Measurements from ENCODE around the gene CRMP1.

CRMP1 gene

DNA sequence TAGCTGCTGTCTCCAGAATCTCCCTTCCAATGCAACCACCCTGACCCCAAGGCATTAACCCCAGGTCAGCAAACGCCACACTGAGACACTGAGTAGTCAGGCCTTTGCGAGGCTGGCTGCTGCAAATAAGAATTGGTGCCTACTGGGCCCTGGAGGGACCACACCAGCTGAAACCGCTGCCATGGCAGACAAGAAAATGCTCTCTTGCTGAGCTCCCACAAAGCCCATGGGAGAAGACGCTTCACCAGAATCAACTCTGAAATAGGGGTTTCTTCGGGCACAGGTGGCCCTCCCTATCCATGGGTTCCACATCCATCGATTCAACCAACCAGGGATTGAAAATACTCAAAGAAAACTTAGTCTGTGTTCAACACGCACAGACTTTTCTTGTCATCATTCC lies 26.7 kb upstream of the CRMP1 start:
- no peaks in the 10 kb centered on the region for H3K36me3 ChIP-seq (ENCODE audit: control insufficient read depth in 1 of 2, insufficient read depth in 2 of 2, low read depth in 1 of 2, low read length in 2 of 2)
- H3K79me1 ChIP-seq (replicated peaks; ENCODE audit: low read length, poor library complexity, severe bottlenecking), result no peaks in the 10 kb centered on the region
- no peak overlapping the region for H3K9ac ChIP-seq (ENCODE audit: low read length)
- peaks cover 18 to 72% of the 10 kb centered on the region in 2 experiments for H3K27me3 ChIP-seq (ENCODE audit: control insufficient read depth in 1 of 2, insufficient read depth in 1 of 2, low read length in 2 of 2)
- H3K18ac ChIP-seq (ENCODE audit: low read depth in 1 of 2, low read length in 2 of 2), result no peak overlapping the region
- no peak overlapping the region for H3K23ac ChIP-seq (ENCODE audit: low read length in 2 of 2)
- H3K4me1 ChIP-seq (ENCODE audit: control insufficient read depth, insufficient read depth, low read depth, low read length), result no peaks in the 10 kb centered on the region
- no peak overlapping the region for H3K4me2 ChIP-seq (ENCODE audit: low read length, poor library complexity, severe bottlenecking)
- H2BK5ac ChIP-seq (ENCODE audit: low read depth, low read length, poor library complexity, severe bottlenecking), result no peak overlapping the region
- H4K8ac ChIP-seq (ENCODE audit: low read length), result no peak overlapping the region
- H2BK15ac ChIP-seq (ENCODE audit: low read depth, poor library complexity, severe bottlenecking), result no peak overlapping the region
- 74% methylated on average over 6 of the region's 7 CpGs for WGBS
- H4K91ac ChIP-seq (ENCODE audit: low read length), result no peak overlapping the region
- no peak overlapping the region for H2BK12ac ChIP-seq (ENCODE audit: low read length in 2 of 2)
- H3K27ac ChIP-seq (ENCODE audit: low read length, poor library complexity, severe bottlenecking), result no peak overlapping the region
- H3K14ac ChIP-seq (ENCODE audit: low read length in 2 of 2), result no peak overlapping the region
- no peaks in the 10 kb centered on the region for H3K9me3 ChIP-seq (ENCODE audit: control insufficient read depth, low read length)
- no peak overlapping the region for H2BK120ac ChIP-seq (ENCODE audit: low read depth, low read length)
- H3K4me3 ChIP-seq (ENCODE audit: insufficient read depth in 1 of 2, low read depth in 1 of 2, low read length in 2 of 2), result no peak overlapping the region
- no peak for DNase-seq
- H2AK5ac ChIP-seq (ENCODE audit: low read length, severe bottlenecking), result no peak overlapping the region
- H3K4ac ChIP-seq (ENCODE audit: low read depth in 1 of 2, low read length in 2 of 2), result no peak overlapping the region
- no peak overlapping the region for H2AFZ ChIP-seq (ENCODE audit: low read depth, low read length)

DNA sequence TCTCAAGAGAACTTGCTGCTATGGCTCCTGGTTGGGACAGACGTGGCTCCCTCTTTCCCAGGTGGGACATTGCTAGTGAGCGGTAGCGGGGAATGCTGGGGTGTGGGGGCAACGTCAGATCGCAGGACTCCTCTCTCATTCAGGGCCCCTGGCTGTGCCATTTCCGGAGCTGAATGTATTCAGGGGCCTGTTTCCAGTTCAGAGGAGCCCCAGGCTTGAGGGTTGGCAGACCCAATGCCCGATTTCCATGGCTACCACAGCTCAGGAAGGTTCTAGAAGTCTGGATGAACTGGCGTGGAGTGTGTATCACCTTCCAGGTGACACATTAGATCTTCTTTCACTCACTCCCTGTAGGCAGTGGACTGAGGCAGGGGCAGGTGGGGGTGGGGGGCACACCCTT lies 26.2 kb upstream of the CRMP1 start:
- H3K14ac ChIP-seq (ENCODE audit: low read length in 2 of 2), result no peak overlapping the region
- no peak overlapping the region for H2BK15ac ChIP-seq (ENCODE audit: low read depth, poor library complexity, severe bottlenecking)
- no peak overlapping the region for H4K8ac ChIP-seq (ENCODE audit: low read length)
- H2BK12ac ChIP-seq (ENCODE audit: low read length in 2 of 2), result no peak overlapping the region
- H4K91ac ChIP-seq (ENCODE audit: low read length), result no peak overlapping the region
- H3K4me3 ChIP-seq (ENCODE audit: insufficient read depth in 1 of 2, low read depth in 1 of 2, low read length in 2 of 2), result no peak overlapping the region
- H3K23ac ChIP-seq (ENCODE audit: low read length in 2 of 2), result no peak overlapping the region
- H2BK5ac ChIP-seq (ENCODE audit: low read depth, low read length, poor library complexity, severe bottlenecking), result no peak overlapping the region
- no peak overlapping the region for H2AK5ac ChIP-seq (ENCODE audit: low read length, severe bottlenecking)
- no peaks in the 10 kb centered on the region for H3K4me1 ChIP-seq (ENCODE audit: control insufficient read depth, insufficient read depth, low read depth, low read length)
- H3K18ac ChIP-seq (ENCODE audit: low read depth in 1 of 2, low read length in 2 of 2), result no peak overlapping the region
- WGBS, result 78% methylated on average over 7 of the region's 8 CpGs
- no peak for DNase-seq
- no peaks in the 10 kb centered on the region for H3K79me1 ChIP-seq (replicated peaks; ENCODE audit: low read length, poor library complexity, severe bottlenecking)
- H3K36me3 ChIP-seq (ENCODE audit: control insufficient read depth in 1 of 2, insufficient read depth in 2 of 2, low read depth in 1 of 2, low read length in 2 of 2), result no peaks in the 10 kb centered on the region
- H3K9me3 ChIP-seq (ENCODE audit: control insufficient read depth, low read length), result no peaks in the 10 kb centered on the region
- H3K27me3 ChIP-seq (ENCODE audit: control insufficient read depth in 1 of 2, insufficient read depth in 1 of 2, low read length in 2 of 2), result peaks cover 18 to 72% of the 10 kb centered on the region in 2 experiments
- no peak overlapping the region for H3K27ac ChIP-seq (ENCODE audit: low read length, poor library complexity, severe bottlenecking)
- H3K9ac ChIP-seq (ENCODE audit: low read length), result no peak overlapping the region
- no peak overlapping the region for H2AFZ ChIP-seq (ENCODE audit: low read depth, low read length)
- no peak overlapping the region for H3K4ac ChIP-seq (ENCODE audit: low read depth in 1 of 2, low read length in 2 of 2)
- H2BK120ac ChIP-seq (ENCODE audit: low read depth, low read length), result no peak overlapping the region
- H3K4me2 ChIP-seq (ENCODE audit: low read length, poor library complexity, severe bottlenecking), result no peak overlapping the region

DNA sequence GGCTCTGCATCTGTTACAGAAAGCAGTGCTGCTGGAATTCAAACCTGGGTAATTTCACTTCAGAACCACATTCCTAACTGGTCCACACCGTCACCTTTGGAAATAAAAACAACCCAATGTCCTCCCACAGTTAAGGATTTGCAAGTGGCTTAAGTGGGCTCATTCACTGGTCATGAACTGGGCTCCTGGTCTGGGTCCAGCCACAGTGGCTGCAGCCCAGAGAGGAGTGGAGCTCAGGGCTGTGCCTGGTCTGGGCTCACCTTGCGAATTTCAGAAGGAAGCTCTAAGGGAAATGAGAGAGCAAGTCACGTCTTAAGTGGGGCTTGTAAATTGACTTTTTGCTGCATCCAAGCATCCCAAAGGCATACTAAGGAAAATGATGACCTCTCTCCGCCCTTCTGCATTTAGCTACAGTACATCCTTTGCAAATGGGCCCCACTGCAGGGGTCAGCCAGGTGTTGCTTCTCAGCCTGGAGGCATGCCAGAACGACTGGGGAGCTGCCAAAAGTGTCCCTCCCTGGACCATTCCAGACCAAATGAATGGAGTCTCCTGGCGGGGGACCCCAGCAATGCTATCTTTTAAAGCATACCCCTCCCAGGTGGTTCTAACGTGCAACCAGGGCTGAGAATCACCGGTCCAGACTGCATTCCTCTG lies 25.6 kb upstream of the CRMP1 start:
- H3K36me3 ChIP-seq (ENCODE audit: control insufficient read depth in 1 of 2, insufficient read depth in 2 of 2, low read depth in 1 of 2, low read length in 2 of 2), result no peaks in the 10 kb centered on the region
- no peaks in the 10 kb centered on the region for H3K79me1 ChIP-seq (replicated peaks; ENCODE audit: low read length, poor library complexity, severe bottlenecking)
- peaks cover 18 to 71% of the 10 kb centered on the region in 2 experiments for H3K27me3 ChIP-seq (ENCODE audit: control insufficient read depth in 1 of 2, insufficient read depth in 1 of 2, low read length in 2 of 2)
- no peak overlapping the region for H2AK5ac ChIP-seq (ENCODE audit: low read length, severe bottlenecking)
- WGBS, result 61% methylated on average over 8 of the region's 8 CpGs
- H4K91ac ChIP-seq (ENCODE audit: low read length), result no peak overlapping the region
- H2BK120ac ChIP-seq (ENCODE audit: low read depth, low read length), result no peak overlapping the region
- no peak overlapping the region for H3K18ac ChIP-seq (ENCODE audit: low read depth in 1 of 2, low read length in 2 of 2)
- no peak overlapping the region for H2AFZ ChIP-seq (ENCODE audit: low read depth, low read length)
- no peak overlapping the region for H3K27ac ChIP-seq (ENCODE audit: low read length, poor library complexity, severe bottlenecking)
- no peak overlapping the region for H2BK15ac ChIP-seq (ENCODE audit: low read depth, poor library complexity, severe bottlenecking)
- no peak overlapping the region for H3K4ac ChIP-seq (ENCODE audit: low read depth in 1 of 2, low read length in 2 of 2)
- H3K4me3 ChIP-seq (ENCODE audit: insufficient read depth in 1 of 2, low read depth in 1 of 2, low read length in 2 of 2), result no peak overlapping the region
- no peak overlapping the region for H2BK12ac ChIP-seq (ENCODE audit: low read length in 2 of 2)
- no peaks in the 10 kb centered on the region for H3K9me3 ChIP-seq (ENCODE audit: control insufficient read depth, low read length)
- H3K4me2 ChIP-seq (ENCODE audit: low read length, poor library complexity, severe bottlenecking), result no peak overlapping the region
- H3K4me1 ChIP-seq (ENCODE audit: control insufficient read depth, insufficient read depth, low read depth, low read length), result no peaks in the 10 kb centered on the region
- no peak overlapping the region for H2BK5ac ChIP-seq (ENCODE audit: low read depth, low read length, poor library complexity, severe bottlenecking)
- no peak overlapping the region for H4K8ac ChIP-seq (ENCODE audit: low read length)
- no peak overlapping the region for H3K23ac ChIP-seq (ENCODE audit: low read length in 2 of 2)
- no peak overlapping the region for H3K14ac ChIP-seq (ENCODE audit: low read length in 2 of 2)
- no peak for DNase-seq
- H3K9ac ChIP-seq (ENCODE audit: low read length), result no peak overlapping the region

- H4K8ac ChIP-seq (ENCODE audit: low read length), result no peak overlapping the region
- 77% methylated on average over 11 of the region's 11 CpGs for WGBS
- no peaks in the 10 kb centered on the region for H3K4me1 ChIP-seq (ENCODE audit: control insufficient read depth, insufficient read depth, low read depth, low read length)
- no peak overlapping the region for H2AFZ ChIP-seq (ENCODE audit: low read depth, low read length)
- no peak overlapping the region for H3K18ac ChIP-seq (ENCODE audit: low read depth in 1 of 2, low read length in 2 of 2)
- no peaks in the 10 kb centered on the region for H3K9me3 ChIP-seq (ENCODE audit: control insufficient read depth, low read length)
- no peak overlapping the region for H3K4me2 ChIP-seq (ENCODE audit: low read length, poor library complexity, severe bottlenecking)
- no peak overlapping the region for H3K14ac ChIP-seq (ENCODE audit: low read length in 2 of 2)
- no peaks in the 10 kb centered on the region for H3K79me1 ChIP-seq (replicated peaks; ENCODE audit: low read length, poor library complexity, severe bottlenecking)
- no peak overlapping the region for H2BK15ac ChIP-seq (ENCODE audit: low read depth, poor library complexity, severe bottlenecking)
- H3K23ac ChIP-seq (ENCODE audit: low read length in 2 of 2), result no peak overlapping the region
- H3K4me3 ChIP-seq (ENCODE audit: insufficient read depth in 1 of 2, low read depth in 1 of 2, low read length in 2 of 2), result no peak overlapping the region
- H3K9ac ChIP-seq (ENCODE audit: low read length), result no peak overlapping the region
- no peak overlapping the region for H2AK5ac ChIP-seq (ENCODE audit: low read length, severe bottlenecking)
- no peak for DNase-seq
- peaks cover 17 to 67% of the 10 kb centered on the region in 2 experiments for H3K27me3 ChIP-seq (ENCODE audit: control insufficient read depth in 1 of 2, insufficient read depth in 1 of 2, low read length in 2 of 2)
- no peak overlapping the region for H2BK12ac ChIP-seq (ENCODE audit: low read length in 2 of 2)
- H3K36me3 ChIP-seq (ENCODE audit: control insufficient read depth in 1 of 2, insufficient read depth in 2 of 2, low read depth in 1 of 2, low read length in 2 of 2), result no peaks in the 10 kb centered on the region
- H3K4ac ChIP-seq (ENCODE audit: low read depth in 1 of 2, low read length in 2 of 2), result no peak overlapping the region
- H4K91ac ChIP-seq (ENCODE audit: low read length), result no peak overlapping the region
- H2BK120ac ChIP-seq (ENCODE audit: low read depth, low read length), result no peak overlapping the region
- H2BK5ac ChIP-seq (ENCODE audit: low read depth, low read length, poor library complexity, severe bottlenecking), result no peak overlapping the region
- no peak overlapping the region for H3K27ac ChIP-seq (ENCODE audit: low read length, poor library complexity, severe bottlenecking)
These were observed 24.8 kb upstream of the CRMP1 start for GRCh38 chr4:5917672-5918071.

Measured in mesenchymal stem cell (in vitro differentiated cells and primary cell).